Neural progenitor cell (in vitro differentiated cells): ENCODE results near the gene KSR1.

Experiments used
- EZH2phosphoT487 ChIP-seq: fragments of 200-600 bp; sonication (generic); IDR thresholded peaks from 2 replicates; pipeline ENCODE4 v1.6.1; 2017; ENCODE audit warnings: antibody characterized with exemption
- TF ChIP-seq, protein P1 (sequence below): fragments of 200-600 bp; sonication (generic); IDR thresholded peaks from 2 replicates; pipeline ENCODE4 v1.5.1; 2017; ENCODE audit warnings: antibody characterized with exemption, mild to moderate bottlenecking

DNA sequence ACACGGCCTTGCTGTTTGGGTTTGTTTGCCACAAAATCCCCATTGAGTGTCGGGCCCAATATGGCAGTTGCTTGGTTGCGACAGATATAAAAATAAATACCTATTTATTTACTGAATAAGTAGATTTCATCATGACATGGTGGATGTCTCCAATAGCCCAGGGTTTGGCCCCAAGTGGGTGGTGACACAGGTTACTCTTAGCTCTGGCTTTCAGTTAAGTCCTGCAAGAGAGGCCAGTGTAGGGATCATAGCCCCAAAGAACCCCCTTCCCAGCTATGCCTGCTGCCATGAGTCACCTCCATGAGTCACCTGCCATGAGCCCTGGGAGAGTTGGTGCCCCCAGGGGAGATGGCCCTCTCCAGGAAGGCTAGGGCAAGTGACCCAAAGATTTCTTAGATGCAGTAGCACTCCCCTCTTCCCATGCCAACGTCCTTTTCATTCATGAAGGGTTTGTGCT lies 96.1 kb downstream of the KSR1 start:
- TF ChIP-seq, protein P1, sequence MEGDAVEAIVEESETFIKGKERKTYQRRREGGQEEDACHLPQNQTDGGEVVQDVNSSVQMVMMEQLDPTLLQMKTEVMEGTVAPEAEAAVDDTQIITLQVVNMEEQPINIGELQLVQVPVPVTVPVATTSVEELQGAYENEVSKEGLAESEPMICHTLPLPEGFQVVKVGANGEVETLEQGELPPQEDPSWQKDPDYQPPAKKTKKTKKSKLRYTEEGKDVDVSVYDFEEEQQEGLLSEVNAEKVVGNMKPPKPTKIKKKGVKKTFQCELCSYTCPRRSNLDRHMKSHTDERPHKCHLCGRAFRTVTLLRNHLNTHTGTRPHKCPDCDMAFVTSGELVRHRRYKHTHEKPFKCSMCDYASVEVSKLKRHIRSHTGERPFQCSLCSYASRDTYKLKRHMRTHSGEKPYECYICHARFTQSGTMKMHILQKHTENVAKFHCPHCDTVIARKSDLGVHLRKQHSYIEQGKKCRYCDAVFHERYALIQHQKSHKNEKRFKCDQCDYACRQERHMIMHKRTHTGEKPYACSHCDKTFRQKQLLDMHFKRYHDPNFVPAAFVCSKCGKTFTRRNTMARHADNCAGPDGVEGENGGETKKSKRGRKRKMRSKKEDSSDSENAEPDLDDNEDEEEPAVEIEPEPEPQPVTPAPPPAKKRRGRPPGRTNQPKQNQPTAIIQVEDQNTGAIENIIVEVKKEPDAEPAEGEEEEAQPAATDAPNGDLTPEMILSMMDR, result no peak
- no peak for TF ChIP-seq EZH2phosphoT487
